ENCODE measurements around the gene ASB2.

The ASB2 gene

GRCh38 chr14:93976477-93977057 lies at the start of gene ASB2:
TSS of gene ASB2 (minus strand) at chr14:93976570. CDS start at chr14:93964539, 12,031 bp downstream.
- DNase-seq (ENCODE audit: low read depth): no peak

- DNase-seq (ENCODE audit: low read depth): no peak
Observed at GRCh38 chr14:94025720-94026119, 49.4 kb upstream of the ASB2 start.

DNA sequence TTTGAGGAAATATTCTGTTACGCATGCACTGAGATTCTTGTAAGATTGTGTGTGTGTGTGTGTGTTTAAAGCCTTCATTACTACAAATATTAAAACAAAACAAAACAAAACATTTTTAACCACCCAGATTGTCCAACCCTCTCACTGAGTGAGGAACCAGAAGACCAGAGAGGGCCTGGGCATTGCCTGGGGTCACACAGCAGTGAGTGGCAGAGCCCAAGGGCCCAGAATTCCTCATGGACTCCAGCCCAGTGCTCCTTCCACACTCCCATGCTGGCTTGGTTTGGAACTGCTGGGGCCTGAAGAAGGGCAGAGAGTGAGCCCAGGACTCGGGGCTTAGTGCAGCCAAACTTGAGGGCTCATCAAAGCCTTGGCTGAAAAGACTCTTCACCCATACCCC lies 48.2 kb upstream of the ASB2 start:
- DNase-seq (ENCODE audit: low read depth): no peak

DNA sequence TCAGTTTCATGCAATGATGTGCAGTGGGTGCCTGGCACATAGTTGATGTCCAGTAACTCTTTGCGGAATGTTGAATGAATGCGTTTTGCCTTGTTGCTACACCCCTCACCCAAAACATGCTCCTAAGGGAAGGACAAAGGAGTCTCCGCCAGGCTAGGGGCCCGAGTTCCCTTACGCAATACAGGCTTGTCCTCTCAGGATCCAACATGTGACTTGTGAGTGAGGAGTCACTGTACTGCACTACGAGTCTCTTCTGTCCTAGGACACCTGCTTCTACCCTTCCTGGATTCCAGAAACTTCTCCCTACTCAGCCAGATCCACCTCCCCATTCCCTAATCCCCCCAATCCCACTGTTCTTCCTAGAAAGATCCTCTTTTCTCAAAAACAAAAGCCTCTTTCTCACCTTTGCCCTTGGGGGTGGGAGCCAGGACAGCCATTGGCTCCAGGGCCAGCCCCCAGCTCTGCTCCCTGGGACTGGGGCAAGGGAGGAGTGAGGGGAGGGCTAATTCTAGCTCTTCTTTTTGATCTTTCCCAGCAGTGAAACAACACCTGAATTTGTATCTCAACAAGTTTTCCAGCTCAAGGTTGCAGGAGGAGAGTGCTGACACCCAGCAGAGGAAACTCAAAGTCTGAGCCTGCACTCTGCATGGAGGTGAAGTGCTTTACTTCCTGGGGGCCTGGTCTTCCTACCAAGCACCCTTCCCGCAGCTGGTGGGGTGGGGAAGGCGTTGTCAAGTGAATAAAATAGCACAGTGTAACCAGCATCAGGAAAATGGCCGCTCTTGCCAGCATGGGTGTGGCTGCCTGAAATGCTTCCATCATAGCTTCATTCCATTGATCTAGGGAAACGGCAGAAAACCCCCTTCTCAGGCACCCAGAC lies 46.4 kb upstream of the ASB2 start:
- DNase-seq (ENCODE audit: low read depth): no peak

DNA sequence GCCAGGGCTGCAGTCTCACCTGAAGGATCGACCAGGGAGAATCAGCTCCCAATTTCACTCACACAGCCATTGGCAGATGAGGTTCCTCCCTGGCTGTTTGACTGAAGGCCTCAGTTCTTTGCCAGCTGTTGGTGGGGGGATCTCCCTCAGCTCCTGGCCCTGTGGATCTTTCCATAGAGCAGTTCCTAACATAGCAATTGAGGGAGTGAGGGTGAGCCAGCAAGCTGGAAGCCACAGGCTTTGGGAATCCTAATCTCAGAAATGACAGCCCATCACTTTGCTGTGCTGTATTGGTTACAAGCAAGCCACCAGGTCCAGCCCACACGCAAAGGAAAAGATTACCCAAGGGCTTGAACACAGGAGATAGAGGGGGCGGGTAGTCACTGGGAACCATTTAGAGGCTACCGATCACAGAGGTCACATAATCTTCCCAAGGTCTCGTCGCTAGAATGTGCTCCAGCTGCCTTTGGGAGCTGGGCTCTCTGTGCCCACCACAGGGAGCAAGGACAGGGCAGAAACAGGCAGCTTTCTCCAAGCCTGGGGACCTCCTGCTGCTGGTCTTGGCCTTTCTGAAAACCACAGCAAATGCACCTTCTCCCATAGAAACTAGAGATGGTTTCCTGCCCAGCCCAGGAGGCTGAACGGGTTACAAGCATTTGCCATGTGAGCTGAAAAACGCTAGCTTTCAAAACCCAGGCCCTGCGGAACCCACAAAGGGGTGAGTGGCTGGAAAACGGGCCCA lies 45.2 kb upstream of the ASB2 start:
- no peak for DNase-seq (ENCODE audit: low read depth)

GRCh38 chr14:94021001-94021400 lies 44.6 kb upstream of the ASB2 start:
- no peak for DNase-seq (ENCODE audit: low read depth)

DNA sequence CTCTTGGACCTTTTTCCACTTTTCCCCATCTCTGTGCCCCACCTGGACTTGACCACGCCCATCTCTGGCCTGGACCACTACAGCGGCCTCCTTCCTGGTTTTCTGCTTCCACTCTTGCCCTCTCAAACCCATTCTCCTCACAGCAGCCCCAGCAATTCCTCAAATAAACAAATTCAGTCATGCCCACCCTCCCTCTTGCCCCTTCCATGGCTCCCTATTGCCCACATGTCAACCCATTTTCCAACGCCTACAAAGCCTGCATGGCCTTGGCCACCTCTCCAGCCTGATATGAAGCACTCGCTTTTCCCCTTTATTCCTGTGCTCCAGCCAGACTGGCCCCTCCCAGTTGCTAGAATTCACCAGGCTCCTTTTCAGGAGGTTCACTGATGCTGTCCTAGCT lies 43.9 kb upstream of the ASB2 start:
- DNase-seq (ENCODE audit: low read depth): no peak

GRCh38 chr14:94019329-94019728 lies 43.0 kb upstream of the ASB2 start:
- DNase-seq (ENCODE audit: low read depth): no peak

DNA sequence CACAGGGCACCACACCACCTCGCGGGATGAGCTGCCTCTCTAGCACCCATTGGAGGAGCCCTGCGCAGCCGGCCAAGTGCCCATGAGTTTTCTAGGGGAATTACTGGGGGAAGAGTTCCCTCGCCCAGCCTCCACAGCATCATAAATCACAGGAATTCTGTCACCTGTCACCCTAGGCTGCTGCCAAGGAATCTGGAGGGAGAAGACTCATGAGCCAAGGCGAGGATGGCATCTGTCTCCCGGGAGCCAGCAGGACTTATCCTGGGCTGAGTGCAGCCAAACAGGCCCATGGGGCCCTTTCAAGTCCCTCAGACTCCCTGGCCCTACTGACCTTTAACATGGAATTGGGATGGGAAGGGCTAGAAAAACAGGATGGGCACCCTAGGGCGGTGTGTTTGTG lies 41.9 kb upstream of the ASB2 start:
- DNase-seq (ENCODE audit: low read depth): no peak

DNA sequence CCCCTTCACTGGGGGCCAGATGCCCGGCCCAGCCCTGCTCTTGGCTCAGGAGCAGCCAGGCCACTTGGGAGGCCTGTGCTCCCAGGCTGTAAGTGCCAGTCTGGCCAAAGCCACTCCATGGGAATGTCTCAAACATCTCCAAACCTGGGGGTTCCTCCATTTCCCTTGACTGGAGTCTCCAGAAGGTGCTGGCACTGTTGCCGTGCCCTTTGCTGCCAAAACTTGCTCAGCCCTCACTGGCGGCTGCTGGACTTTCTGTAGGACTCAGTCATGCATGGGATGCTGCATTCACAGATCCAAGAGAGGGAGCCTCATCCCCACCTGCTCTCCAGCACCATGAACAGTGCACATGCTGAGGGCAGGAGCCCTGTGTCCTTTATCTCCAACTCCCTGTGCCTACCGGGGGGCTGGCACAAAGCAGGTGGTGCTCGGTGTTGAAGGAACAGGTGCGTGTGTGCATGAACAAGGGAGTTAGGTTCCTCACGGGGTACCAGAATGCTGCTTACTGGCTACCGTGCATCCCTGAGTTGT lies 40.1 kb upstream of the ASB2 start:
- no peak for DNase-seq (ENCODE audit: low read depth)

DNA sequence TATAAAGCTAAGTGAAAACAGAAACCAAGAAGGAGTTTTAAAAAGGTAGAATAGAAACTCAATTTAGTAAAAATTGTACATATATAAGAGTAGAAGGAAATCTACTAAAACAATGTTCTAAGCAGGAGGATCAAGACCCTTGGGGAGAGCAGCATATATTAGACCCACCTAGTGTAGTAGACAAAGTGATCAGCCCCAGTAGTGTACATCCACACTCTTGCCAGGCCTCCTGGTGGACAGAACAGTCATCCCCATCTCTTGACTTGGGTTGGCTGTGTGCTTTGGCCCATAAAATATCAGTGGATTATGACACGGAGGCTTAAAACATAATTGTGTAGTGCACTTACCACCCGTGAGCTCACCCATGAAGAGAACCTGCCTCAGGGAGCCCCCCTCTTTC lies 38.9 kb upstream of the ASB2 start:
- no peak for DNase-seq (ENCODE audit: low read depth)

GRCh38 chr14:94014382-94014781 lies 38.0 kb upstream of the ASB2 start:
- DNase-seq (ENCODE audit: low read depth): no peak

- no peak for DNase-seq (ENCODE audit: low read depth)
Observed at GRCh38 chr14:94011795-94012194, 35.4 kb upstream of the ASB2 start.

GRCh38 chr14:94010625-94011024 lies 34.3 kb upstream of the ASB2 start:
- no peak for DNase-seq (ENCODE audit: low read depth)

DNA sequence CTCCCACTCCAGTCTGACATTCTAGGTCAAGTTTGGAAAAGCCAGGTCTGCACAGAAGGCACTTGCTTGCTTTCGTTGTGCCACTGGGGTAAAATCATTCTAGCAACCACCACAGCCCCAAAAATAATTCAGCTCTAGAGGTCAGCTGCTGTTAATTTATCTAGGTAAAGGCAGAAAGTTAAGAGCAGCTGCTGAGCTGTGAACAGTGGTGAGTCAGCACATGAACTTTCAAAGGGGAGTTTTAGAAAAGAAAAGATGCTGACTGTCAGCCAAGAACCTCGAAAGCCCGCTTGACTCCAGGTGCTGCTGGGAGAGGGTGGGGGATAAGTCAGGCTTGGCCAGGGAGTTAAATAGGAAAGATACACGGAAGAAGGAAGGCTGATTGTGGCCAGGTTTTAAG lies 33.4 kb upstream of the ASB2 start:
- DNase-seq (ENCODE audit: low read depth): no peak

DNA sequence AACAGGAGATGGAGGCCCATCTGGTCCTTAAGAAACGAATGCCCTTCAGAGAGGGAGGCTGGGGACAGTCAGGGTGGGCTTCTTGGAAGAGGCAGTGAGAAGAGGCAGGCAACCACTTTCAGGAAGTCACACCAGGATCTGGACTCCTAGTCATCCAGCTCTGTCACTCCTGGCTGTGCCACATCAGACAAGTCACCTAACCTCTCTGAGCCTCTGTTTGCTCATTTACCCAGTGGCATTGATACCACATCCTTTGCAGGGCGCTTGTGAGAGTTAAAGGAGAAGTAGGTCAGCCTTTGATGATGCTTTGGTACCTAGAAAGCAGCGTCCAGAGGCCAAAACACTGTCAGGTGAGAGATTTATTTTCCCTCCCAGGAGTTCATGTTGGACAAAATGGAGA lies 31.9 kb upstream of the ASB2 start:
- DNase-seq (ENCODE audit: low read depth): no peak

GRCh38 chr14:94005324-94006073 lies 29.1 kb upstream of the ASB2 start:
- DNase-seq (ENCODE audit: low read depth): no peak

- DNase-seq (ENCODE audit: low read depth): no peak
Observed at GRCh38 chr14:94004015-94004414, 27.6 kb upstream of the ASB2 start.

DNA sequence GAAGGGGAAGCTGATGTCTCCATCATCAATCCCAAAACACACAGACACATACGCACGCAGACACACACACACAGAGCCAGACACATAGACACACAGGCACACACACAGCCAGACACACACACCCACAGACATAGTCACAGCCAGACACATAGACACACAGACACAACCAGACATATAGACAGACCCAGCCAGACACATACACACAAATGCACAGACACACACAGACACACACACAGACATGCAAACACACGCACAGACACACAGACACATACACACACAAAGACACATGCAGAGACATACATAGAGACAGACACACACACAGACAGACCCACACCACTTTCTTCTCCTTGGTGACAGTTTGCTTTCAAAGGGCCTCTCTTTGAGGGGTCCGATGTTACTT lies 27.0 kb upstream of the ASB2 start:
- no peak for DNase-seq (ENCODE audit: low read depth)

GRCh38 chr14:94001501-94002396 lies 25.4 kb upstream of the ASB2 start:
- DNase-seq (ENCODE audit: low read depth): peak; percentile 44

GRCh38 chr14:94001016-94001415 lies 24.6 kb upstream of the ASB2 start:
- no peak for DNase-seq (ENCODE audit: low read depth)
